ENCODE measurements around the gene NOS3. TPM values are rescaled to one million over a fixed set of nuclear protein-coding genes. Genes with fewer than 3 reads are reported as not detected.
A peak's percentile ranks its signal among the peaks of the same experiment; 100 is the strongest.

NOS3 gene
- total RNA-seq, 1 donor from 2014 or later: 0.15 TPM

DNA sequence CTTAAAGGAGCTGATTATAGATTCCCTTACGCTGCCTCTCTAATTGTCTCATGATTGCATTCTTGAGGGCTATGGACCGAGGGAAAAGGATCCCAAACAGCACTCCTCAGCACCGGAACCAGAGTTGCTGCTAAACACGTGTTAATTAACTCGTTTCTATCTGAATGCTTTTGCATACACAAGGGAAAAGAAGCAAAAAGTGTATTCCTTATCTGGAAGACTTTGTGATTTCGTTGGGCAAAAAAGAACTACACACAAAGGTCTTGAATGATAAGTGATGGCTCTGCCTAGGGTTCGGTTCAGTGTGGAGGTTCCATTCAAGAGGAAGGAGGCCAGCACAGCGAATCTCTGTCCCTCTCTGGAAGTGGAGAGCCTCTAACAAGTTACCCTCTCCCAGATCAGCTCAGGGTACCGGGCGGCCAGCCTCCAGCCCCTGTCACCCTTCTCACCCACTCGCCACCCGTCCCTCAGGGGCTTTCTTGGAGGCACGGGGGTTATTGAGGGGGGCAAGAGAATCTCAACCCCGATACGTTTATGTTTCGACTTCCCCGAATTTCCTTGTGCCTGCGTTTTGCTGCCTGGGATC is 68.1 kb downstream of the NOS3 start:
- peak; percentile 63 for DNase-seq (ENCODE audit: low read depth)

GRCh38 chr7:151059367-151060112 is 68.7 kb downstream of the NOS3 start, which contains the start of gene SLC4A2:
SLC4A2 (plus strand) TSS chr7:151059589; CDS start chr7:151061988, 2,399 bp downstream.
- DNase-seq (ENCODE audit: low read depth): no peak

- DNase-seq (ENCODE audit: low read depth): no peak
Measured at GRCh38 chr7:151060113-151060415, 69.2 kb downstream of the NOS3 start.

- peak; percentile 65 for DNase-seq (ENCODE audit: low read depth)
Measured at GRCh38 chr7:151060416-151061212, 69.8 kb downstream of the NOS3 start.

DNA sequence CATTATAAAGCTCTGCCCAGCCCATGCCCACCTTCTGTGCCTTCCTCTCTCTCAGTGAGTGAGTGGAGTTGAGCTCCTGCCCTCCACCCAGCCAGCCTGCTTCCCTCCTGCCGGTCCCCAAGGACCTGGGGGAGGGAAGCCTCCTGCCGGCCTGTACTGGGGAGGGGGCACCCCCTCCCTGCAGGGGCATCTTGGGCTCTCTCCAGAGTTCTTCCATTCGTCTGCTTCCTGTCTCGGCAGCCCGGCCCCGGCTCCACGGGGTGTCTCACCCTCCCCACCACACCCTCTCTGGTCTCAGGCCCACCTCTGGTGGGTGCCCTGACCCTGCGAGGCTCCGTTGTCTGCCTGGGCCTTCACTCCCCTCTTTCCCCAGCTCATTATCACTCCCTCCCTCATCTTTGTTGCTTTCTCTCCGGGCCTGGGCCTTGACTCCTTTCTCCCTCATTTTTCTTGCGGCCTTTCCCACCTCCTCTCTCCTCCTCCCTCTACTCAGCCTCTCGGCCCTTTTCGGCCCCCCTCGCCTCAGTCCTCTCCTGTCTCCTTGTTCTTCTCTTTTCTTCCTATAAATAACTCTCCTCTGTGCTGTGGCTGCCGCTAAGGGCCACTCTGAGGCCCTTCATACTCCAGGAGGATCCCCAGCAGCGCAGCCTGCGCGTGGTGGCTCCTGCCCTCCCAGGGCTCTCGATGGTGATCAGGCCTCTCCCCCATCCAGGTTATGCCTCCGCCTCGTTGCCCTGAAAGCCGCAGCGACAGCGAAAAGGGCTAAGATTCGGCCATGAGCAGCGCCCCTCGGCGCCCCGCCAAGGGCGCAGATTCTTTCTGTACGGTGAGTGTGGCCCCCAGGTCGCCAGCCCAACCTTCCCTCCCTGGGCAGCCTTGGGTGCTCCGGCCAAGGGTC is 70.6 kb downstream of the NOS3 start:
- DNase-seq (ENCODE audit: low read depth): no peak

DNA sequence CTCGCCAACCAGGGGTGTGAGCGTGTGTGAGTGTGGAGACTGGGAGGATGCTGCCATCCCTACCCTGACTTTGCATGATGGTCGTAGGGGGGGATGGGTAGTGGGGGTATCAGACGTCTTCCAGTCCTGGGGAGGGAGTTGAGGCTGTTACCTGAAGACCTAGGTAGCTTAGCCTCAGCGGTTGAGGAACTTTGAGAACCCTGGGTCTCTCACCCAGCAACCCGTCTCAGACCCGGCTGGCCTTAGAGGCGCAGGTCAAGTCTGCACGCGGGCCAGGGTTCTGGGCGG is 71.2 kb downstream of the NOS3 start:
- no peak for DNase-seq (ENCODE audit: low read depth)

GRCh38 chr7:151062399-151063211 is 71.8 kb downstream of the NOS3 start:
- peak; percentile 91 for DNase-seq (ENCODE audit: low read depth)

GRCh38 chr7:151063212-151063561 is 72.4 kb downstream of the NOS3 start:
- DNase-seq (ENCODE audit: low read depth): peak; percentile 54

Other genes starting within 250 kb of the NOS3 start
- gene TMEM176B, start 190.7 kb upstream of the NOS3 start, total RNA-seq: 0.75 and 1.0 TPM in 2 replicates
- gene TMEM176A, start 190.2 kb upstream of the NOS3 start, total RNA-seq: 0.35 TPM in 1 of 2 replicates, not detected in the other
- gene AOC1, start 138.5 kb upstream of the NOS3 start, total RNA-seq: 6.1 and 6.4 TPM in 2 replicates
- 1.2 and 2.3 TPM in 2 replicates for gene KCNH2, start 12.7 kb upstream of the NOS3 start, total RNA-seq
- 0.10 TPM in 1 of 2 replicates, not detected in the other for gene ATG9B, start 33.5 kb downstream of the NOS3 start, total RNA-seq
- gene ABCB8, start 37.4 kb downstream of the NOS3 start, total RNA-seq: 31.0 and 43.4 TPM in 2 replicates
- gene ASIC3, start 57.5 kb downstream of the NOS3 start, total RNA-seq: 0.15 TPM in 1 of 2 replicates, not detected in the other
- gene CDK5, start 66.9 kb downstream of the NOS3 start, total RNA-seq: 14.8 and 16.8 TPM in 2 replicates
- 92.4 and 137 TPM in 2 replicates for gene SLC4A2, start 68.6 kb downstream of the NOS3 start, total RNA-seq
- gene FASTK, start 89.8 kb downstream of the NOS3 start, total RNA-seq: 59.3 and 63.7 TPM in 2 replicates
- gene TMUB1, start 92.5 kb downstream of the NOS3 start, total RNA-seq: 34.9 and 41.5 TPM in 2 replicates
- 36.3 and 41.2 TPM in 2 replicates for gene AGAP3, start 95.5 kb downstream of the NOS3 start, total RNA-seq
- gene GBX1, start 176.7 kb downstream of the NOS3 start, total RNA-seq: not detected in 2 replicates
- gene ASB10, start 196.2 kb downstream of the NOS3 start, total RNA-seq: not detected in 2 replicates
- gene H2BK1, start 219.5 kb downstream of the NOS3 start, total RNA-seq: not detected in 2 replicates
- gene ABCF2, start 236.2 kb downstream of the NOS3 start, total RNA-seq: 80.6 and 82.7 TPM in 2 replicates
- gene CHPF2, start 241.5 kb downstream of the NOS3 start, total RNA-seq: 49.1 and 65.9 TPM in 2 replicates